Urinary bladder (tissue), 4 donors: Measurements from ENCODE around the gene PAM. TPM values are rescaled to one million over a fixed set of nuclear protein-coding genes. Genes with fewer than 3 reads are reported as not detected.
"Not testable (repeated sequence)": the region's sequence is repeated elsewhere in the genome, so short reads cannot be mapped to it uniquely, and the experiment has no call there.

Experiments
- DNase-seq: peaks from one replicate; pipeline ENCODE4 v3.0.0-alpha.2; 2015; ENCODE audit errors: extremely low spot score
- H3K27ac ChIP-seq: one replicate; pipeline ENCODE4 v1.5.1; 2013; ENCODE audit warnings: low read depth, mild to moderate bottlenecking, moderate library complexity
- H3K36me3 ChIP-seq: one replicate; pipeline ENCODE4 v1.6.1; 2013; ENCODE audit warnings: mild to moderate bottlenecking, moderate library complexity; ENCODE audit not compliant: insufficient read depth
- H3K4me1 ChIP-seq: one replicate; pipeline ENCODE4 v1.6.1; 2013; ENCODE audit warnings: mild to moderate bottlenecking, moderate library complexity; ENCODE audit not compliant: insufficient read depth
- H3K4me3 ChIP-seq: one replicate; pipeline ENCODE4 v1.5.1; 2013; ENCODE audit warnings: low read depth, low read length
- WGBS: extraction: QIAGEN DNeasy Blood & Tissue Kit; methylation state at CpG from one replicate; pipeline ENCODE4 v1.1.7; 2013; 5-methylcytosine and 5-hydroxymethylcytosine counted together
- polyA plus RNA-seq: library from polyadenylated mRNA; stranded (reverse); fragments of 200-250 nt; gene quantifications from one replicate; pipeline ENCODE4 v1.2.3, GENCODE V29; 2013
- total RNA-seq: library from RNA; depleted of rRNA; stranded (reverse); fragments of >200 nt; gene quantifications from one replicate; pipeline ENCODE4 v1.2.3, GENCODE V29; 2014
- donor health status: healthy with polysubstance abuse.
- donor health status: healthy.

PAM gene
- total and polyA plus RNA-seq, 2 donors, result 144 to 185 TPM

GRCh38 chr5:102759700-102760099 lies 4.6 kb downstream of the PAM start:
- Histone ChIP-seq H3K27ac (no peak overlapping the region), H3K4me1 (no peaks in the 10 kb centered on the region), H3K4me3 (no peak overlapping the region), H3K36me3 (no peaks in the 10 kb centered on the region)
- no peak for DNase-seq
- 89% methylated on average over 2 of the region's 2 CpGs for WGBS

- no peaks in the 10 kb centered on the region for H3K36me3 ChIP-seq
- H3K4me3 ChIP-seq, result no peak overlapping the region
- DNase-seq, result no peak
- no peaks in the 10 kb centered on the region for H3K4me1 ChIP-seq
- WGBS, result 27% methylated on average over 2 of the region's 2 CpGs
- no peak overlapping the region for H3K27ac ChIP-seq
These were observed 5.7 kb downstream of the PAM start for GRCh38 chr5:102760815-102761214.

- H3K4me1 ChIP-seq, result no peaks in the 10 kb centered on the region
- no peak overlapping the region for H3K27ac ChIP-seq
- H3K4me3 ChIP-seq, result no peak overlapping the region
- H3K36me3 ChIP-seq, result no peaks in the 10 kb centered on the region
- DNase-seq, result no peak
These were observed 7.0 kb downstream of the PAM start for GRCh38 chr5:102762095-102762534.

GRCh38 chr5:102762562-102763227 lies 7.6 kb downstream of the PAM start:
- DNase-seq, result no peak
- no peaks in the 10 kb centered on the region for H3K36me3 ChIP-seq
- H3K4me1 ChIP-seq, result no peaks in the 10 kb centered on the region

GRCh38 chr5:102763734-102764133 lies 8.6 kb downstream of the PAM start:
- no peaks in the 10 kb centered on the region for H3K4me1 ChIP-seq
- 94% methylated on average over 5 of the region's 5 CpGs for WGBS
- no peak overlapping the region for H3K27ac ChIP-seq
- no peaks in the 10 kb centered on the region for H3K36me3 ChIP-seq
- DNase-seq, result no peak
- H3K4me3 ChIP-seq, result no peak overlapping the region

More at GRCh38 chr5:102762562-102763227, 7.6 kb downstream of the PAM start:
- H3K27ac ChIP-seq, result no peak overlapping the region
- H3K4me3 ChIP-seq, result no peak overlapping the region
- 80% methylated on average over 4 of the region's 4 CpGs for WGBS

- WGBS, result 91% methylated on average over 7 of the region's 7 CpGs
- DNase-seq, result no peak
- H3K4me1 ChIP-seq, result no peaks in the 10 kb centered on the region
- no peak overlapping the region for H3K4me3 ChIP-seq
- H3K36me3 ChIP-seq, result no peaks in the 10 kb centered on the region
- H3K27ac ChIP-seq, result no peak overlapping the region
These were observed 9.4 kb downstream of the PAM start for GRCh38 chr5:102764381-102765004.

GRCh38 chr5:102765350-102765749 lies 10.2 kb downstream of the PAM start:
- DNase-seq, result no peak
- H3K27ac ChIP-seq, result no peak overlapping the region
- H3K36me3 ChIP-seq, result no peaks in the 10 kb centered on the region
- H3K4me1 ChIP-seq, result no peaks in the 10 kb centered on the region
- no peak overlapping the region for H3K4me3 ChIP-seq
- 93% methylated on average over 3 of the region's 3 CpGs for WGBS

GRCh38 chr5:102766295-102767090 lies 11.4 kb downstream of the PAM start:
- Histone ChIP-seq H3K27ac (no peak overlapping the region), H3K4me3 (no peak overlapping the region), H3K4me1 (no peaks in the 10 kb centered on the region), H3K36me3 (no peaks in the 10 kb centered on the region)
- DNase-seq, result no peak
- 91% methylated on average over 4 of the region's 4 CpGs for WGBS

- no peaks in the 10 kb centered on the region for H3K4me1 ChIP-seq
- WGBS, result 92% methylated on average over 2 of the region's 2 CpGs
- H3K27ac ChIP-seq, result no peak overlapping the region
- no peak for DNase-seq
- H3K4me3 ChIP-seq, result no peak overlapping the region
- H3K36me3 ChIP-seq, result no peaks in the 10 kb centered on the region
These were observed 12.8 kb downstream of the PAM start for GRCh38 chr5:102767862-102768261.

GRCh38 chr5:102770803-102771202 lies 15.7 kb downstream of the PAM start:
- no peak overlapping the region for H3K4me3 ChIP-seq
- DNase-seq, result no peak
- no peaks in the 10 kb centered on the region for H3K36me3 ChIP-seq
- no peaks in the 10 kb centered on the region for H3K4me1 ChIP-seq
- H3K27ac ChIP-seq, result no peak overlapping the region
- 97% methylated on average over 3 of the region's 3 CpGs for WGBS

- Histone ChIP-seq H3K36me3 (no peaks in the 10 kb centered on the region), H3K27ac (no peak overlapping the region), H3K4me3 (no peak overlapping the region), H3K4me1 (no peaks in the 10 kb centered on the region)
- no peak for DNase-seq
These were observed 16.3 kb downstream of the PAM start for GRCh38 chr5:102771435-102771834.

- Histone ChIP-seq H3K36me3 (no peaks in the 10 kb centered on the region), H3K27ac (no peak overlapping the region), H3K4me1 (no peaks in the 10 kb centered on the region), H3K4me3 (no peak overlapping the region)
- WGBS, result 94% methylated on average over 1 of the region's 1 CpG
- no peak for DNase-seq
These were observed 17.2 kb downstream of the PAM start for GRCh38 chr5:102772273-102772672.

- Histone ChIP-seq H3K27ac (no peak overlapping the region), H3K4me1 (no peaks in the 10 kb centered on the region), H3K4me3 (no peak overlapping the region), H3K36me3 (no peaks in the 10 kb centered on the region)
- no peak for DNase-seq
- WGBS, result 80% methylated on average over 1 of the region's 1 CpG
These were observed 18.0 kb downstream of the PAM start for GRCh38 chr5:102773133-102773532.

GRCh38 chr5:102775756-102776155 lies 20.7 kb downstream of the PAM start:
- not testable (repeated sequence) for H3K36me3 ChIP-seq, H3K4me1 ChIP-seq, DNase-seq, H3K27ac ChIP-seq, H3K4me3 ChIP-seq
